ENCODE results near the gene MYH2. TPM values are rescaled to one million over a fixed set of nuclear protein-coding genes. Genes with fewer than 3 reads are reported as not detected.

Gene MYH2
- polyA plus RNA-seq, 1 experiment: not detected

- no peak for TF ChIP-seq CTCF (IDR thresholded peaks at IDR 0.05; ENCODE audit: low read depth, low read length)
- H3K9me3 ChIP-seq (ENCODE audit: control insufficient read depth, insufficient read depth, low read length): peaks cover 12% of the 10 kb centered on the region
- H3K27me3 ChIP-seq (ENCODE audit: control insufficient read depth, insufficient read depth, low read length): no peaks in the 10 kb centered on the region
- DNase-seq (ENCODE audit: low read depth, low spot score): no peak
- ChIA-PET CTCF (no interaction called here), POLR2A (no interaction called here)
- no peak overlapping the region for H3K27ac ChIP-seq (ENCODE audit: low read depth, low read length)
- H3K4me3 ChIP-seq (ENCODE audit: low read depth, low read length): no peak overlapping the region
Observed at GRCh38 chr17:10492004-10492403, 57.5 kb downstream of the MYH2 start.

- TF ChIP-seq CTCF (IDR thresholded peaks at IDR 0.05; ENCODE audit: low read depth, low read length): no peak
- no peaks in the 10 kb centered on the region for H3K27me3 ChIP-seq (ENCODE audit: control insufficient read depth, insufficient read depth, low read length)
- ChIA-PET CTCF (no interaction called here), POLR2A (no interaction called here)
- H3K4me3 ChIP-seq (ENCODE audit: low read depth, low read length): no peak overlapping the region
- no peaks in the 10 kb centered on the region; the same call in 1 of the 2 replicates for H3K9me3 ChIP-seq (ENCODE audit: control insufficient read depth, insufficient read depth, low read length)
- no peak overlapping the region for H3K27ac ChIP-seq (ENCODE audit: low read depth, low read length)
- no peak for DNase-seq (ENCODE audit: low read depth, low spot score)
Observed at GRCh38 chr17:10482252-10482651, 67.2 kb downstream of the MYH2 start.

- Histone ChIP-seq H3K9me3 (ENCODE audit: control insufficient read depth, insufficient read depth, low read length) (peaks cover 4% of the 10 kb centered on the region), H3K4me3 (ENCODE audit: low read depth, low read length) (no peak overlapping the region), H3K27ac (ENCODE audit: low read depth, low read length) (no peak overlapping the region), H3K27me3 (ENCODE audit: control insufficient read depth, insufficient read depth, low read length) (no peaks in the 10 kb centered on the region)
- no peak for DNase-seq (ENCODE audit: low read depth, low spot score)
- POLR2A ChIA-PET: no interaction called here
- CTCF ChIA-PET: no interaction called here
- no peak for TF ChIP-seq CTCF (IDR thresholded peaks at IDR 0.05; ENCODE audit: low read depth, low read length)
Observed at GRCh38 chr17:10477701-10478100, 71.8 kb downstream of the MYH2 start.

- no peak for DNase-seq (ENCODE audit: low read depth, low spot score)
- Histone ChIP-seq H3K27me3 (ENCODE audit: control insufficient read depth, insufficient read depth, low read length) (no peaks in the 10 kb centered on the region), H3K4me3 (ENCODE audit: low read depth, low read length) (no peak overlapping the region), H3K27ac (ENCODE audit: low read depth, low read length) (no peak overlapping the region), H3K9me3 (ENCODE audit: control insufficient read depth, insufficient read depth, low read length) (peaks cover 4% of the 10 kb centered on the region; the same call in 1 of the 2 replicates)
- ChIA-PET CTCF (no interaction called here), POLR2A (no interaction called here)
- TF ChIP-seq CTCF (IDR thresholded peaks at IDR 0.05; ENCODE audit: low read depth, low read length): no peak
Observed at GRCh38 chr17:10474536-10474935, 74.9 kb downstream of the MYH2 start.

- POLR2A ChIA-PET: no interaction called here
- no peak for DNase-seq (ENCODE audit: low read depth, low spot score)
- Histone ChIP-seq H3K27me3 (ENCODE audit: control insufficient read depth, insufficient read depth, low read length) (no peaks in the 10 kb centered on the region), H3K27ac (ENCODE audit: low read depth, low read length) (no peak overlapping the region), H3K4me3 (ENCODE audit: low read depth, low read length) (no peak overlapping the region), H3K9me3 (ENCODE audit: control insufficient read depth, insufficient read depth, low read length) (peaks cover 4% of the 10 kb centered on the region; the same call in 1 of the 2 replicates)
- TF ChIP-seq CTCF (IDR thresholded peaks at IDR 0.05; ENCODE audit: low read depth, low read length): no peak
- CTCF ChIA-PET: no interaction called here
Observed at GRCh38 chr17:10471858-10472257, 77.6 kb downstream of the MYH2 start.

Other genes with a start within 250 kb of the MYH2 start
- gene MYH13, start 176.7 kb downstream of the MYH2 start, polyA plus RNA-seq (2011; rRNA removed): not detected in 2 replicates
- gene MYH8, start 127.7 kb downstream of the MYH2 start, polyA plus RNA-seq (2011; rRNA removed): not detected in 2 replicates
- not detected in 2 replicates for gene MYH4, start 80.1 kb downstream of the MYH2 start, polyA plus RNA-seq (2011; rRNA removed)
- gene MYH1, start 31.1 kb downstream of the MYH2 start, polyA plus RNA-seq (2011; rRNA removed): not detected in 2 replicates
- gene MYH3, start 107.7 kb upstream of the MYH2 start, polyA plus RNA-seq (2011; rRNA removed): 0.31 and 0.66 TPM in 2 replicates
- gene SCO1, start 147.9 kb upstream of the MYH2 start, polyA plus RNA-seq (2011; rRNA removed): 25.1 and 28.5 TPM in 2 replicates
- gene ADPRM, start 147.9 kb upstream of the MYH2 start, polyA plus RNA-seq (2011; rRNA removed): 11.8 and 15.1 TPM in 2 replicates
- 5.2 and 6.1 TPM in 2 replicates for gene TMEM220, start 180.4 kb upstream of the MYH2 start, polyA plus RNA-seq (2011; rRNA removed)